GM21717 (cell line): ENCODE measurements around the gene MGAT5.
A peak's percentile ranks its signal among the peaks of the same experiment; 100 is the strongest.

Source experiments
- ATAC-seq: cut with Tn5 transposase; IDR thresholded peaks from one replicate; pipeline ENCODE4 v1.9.1; 2021; ENCODE audit warnings: mild to moderate bottlenecking, moderate library complexity; ENCODE audit not compliant: unreplicated experiment

MGAT5 gene

DNA sequence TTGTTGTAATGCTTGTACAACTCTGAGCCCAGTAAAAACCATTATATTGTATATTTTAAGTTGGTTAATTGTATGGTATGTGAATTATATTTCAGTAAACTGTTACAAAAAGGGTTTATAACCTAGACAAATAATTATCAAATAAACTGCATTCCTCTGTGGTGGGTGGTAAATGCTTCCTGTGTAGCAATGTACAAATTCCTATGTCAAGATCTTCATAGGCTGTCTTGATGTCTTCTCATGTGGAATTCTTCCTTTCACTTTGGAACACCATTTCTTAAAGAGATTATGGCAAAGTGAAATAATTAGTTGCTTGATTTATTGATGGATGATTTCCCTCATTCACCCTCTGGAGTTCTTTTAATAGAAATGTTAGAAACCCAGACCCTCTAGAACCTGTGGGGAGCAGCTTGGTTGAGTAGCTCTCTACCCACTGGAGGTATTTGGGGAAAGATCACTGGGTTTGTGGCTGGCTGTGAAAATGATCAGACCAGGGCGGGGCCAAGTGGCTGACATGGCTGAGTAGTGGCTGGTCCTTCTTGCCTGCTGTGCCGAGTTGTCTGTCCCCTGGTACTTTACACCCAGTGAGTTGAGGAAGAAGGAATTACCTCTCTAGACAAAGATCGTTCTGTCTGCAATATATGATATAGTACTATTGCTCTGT is 22.4 kb upstream of the MGAT5 start:
- no peak for ATAC-seq

DNA sequence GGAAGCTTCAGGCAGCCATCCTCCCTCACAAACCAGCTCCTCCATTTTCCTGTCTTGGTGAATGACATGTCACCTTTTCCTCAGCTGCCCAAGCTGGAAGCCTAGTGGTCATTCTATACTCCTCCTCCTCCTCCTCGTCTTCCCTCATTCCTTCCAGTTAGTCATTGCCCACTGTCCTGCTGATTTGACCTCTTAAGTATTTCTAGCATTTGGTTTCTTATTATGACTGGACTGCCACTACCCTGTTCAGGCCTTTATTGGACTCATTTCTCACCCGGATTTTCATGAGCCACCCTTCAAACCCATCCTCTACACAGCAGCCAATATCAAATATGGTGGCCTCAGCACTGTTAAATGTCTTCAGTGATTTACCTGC is 21.9 kb upstream of the MGAT5 start:
- ATAC-seq = no peak

DNA sequence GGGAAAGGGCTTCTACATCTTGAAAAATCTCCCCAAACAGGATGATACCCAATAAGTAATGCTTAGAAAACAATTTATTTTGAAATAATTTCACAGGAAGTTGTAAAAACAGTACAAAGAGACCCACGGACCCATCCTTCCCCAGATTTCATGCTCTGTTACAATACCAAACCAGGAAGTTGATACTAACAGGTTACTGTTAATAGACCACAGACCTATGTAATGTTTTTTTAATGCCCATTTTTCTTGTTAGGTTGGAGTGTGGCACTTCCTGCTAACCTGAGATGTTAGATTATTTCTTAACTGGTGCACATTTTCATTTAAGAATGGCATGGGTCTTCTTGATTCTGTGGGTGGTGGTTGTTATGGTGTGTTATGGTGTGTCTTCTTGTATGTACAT is 21.4 kb upstream of the MGAT5 start:
- no peak for ATAC-seq

DNA sequence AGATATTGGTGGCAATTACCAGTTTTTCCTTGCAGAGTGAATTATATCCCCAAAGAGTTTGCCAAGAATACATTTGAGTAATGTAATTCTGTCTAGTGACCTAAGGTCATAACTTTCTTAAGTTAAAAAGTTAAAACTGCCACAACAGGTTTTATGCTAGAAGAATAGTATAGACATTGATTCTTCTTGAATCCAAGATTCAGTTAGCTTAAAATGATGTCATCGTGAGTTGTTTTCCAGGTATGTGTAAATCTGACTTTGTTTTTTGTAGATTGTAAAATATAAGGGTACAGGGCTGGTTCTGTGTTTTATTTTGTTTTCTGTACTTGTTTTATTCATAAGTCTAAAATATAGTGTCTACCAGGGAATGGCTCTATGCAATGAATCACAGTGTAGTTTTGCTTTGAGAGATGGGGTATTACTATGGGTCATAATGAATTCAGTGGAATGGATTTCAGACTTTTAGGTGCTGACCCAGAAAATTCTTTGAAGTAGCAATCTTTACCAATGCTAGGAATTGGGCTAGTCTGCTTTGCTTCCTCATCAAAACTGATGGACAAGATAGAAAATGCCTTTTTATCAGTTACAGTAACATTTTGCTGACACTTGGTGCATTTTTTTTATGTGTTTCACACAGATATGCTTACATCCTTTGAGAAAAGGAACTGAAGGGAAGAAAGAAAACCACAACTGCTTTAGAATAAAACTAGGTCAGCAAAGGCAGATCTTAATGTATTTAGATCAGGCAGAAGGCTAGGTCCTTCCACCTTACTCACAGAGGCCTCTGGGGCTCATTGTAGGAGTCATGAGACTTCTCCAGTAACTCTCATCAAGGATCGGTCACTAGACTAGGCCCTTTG is 20.8 kb upstream of the MGAT5 start:
- ATAC-seq = peak; percentile 46

DNA sequence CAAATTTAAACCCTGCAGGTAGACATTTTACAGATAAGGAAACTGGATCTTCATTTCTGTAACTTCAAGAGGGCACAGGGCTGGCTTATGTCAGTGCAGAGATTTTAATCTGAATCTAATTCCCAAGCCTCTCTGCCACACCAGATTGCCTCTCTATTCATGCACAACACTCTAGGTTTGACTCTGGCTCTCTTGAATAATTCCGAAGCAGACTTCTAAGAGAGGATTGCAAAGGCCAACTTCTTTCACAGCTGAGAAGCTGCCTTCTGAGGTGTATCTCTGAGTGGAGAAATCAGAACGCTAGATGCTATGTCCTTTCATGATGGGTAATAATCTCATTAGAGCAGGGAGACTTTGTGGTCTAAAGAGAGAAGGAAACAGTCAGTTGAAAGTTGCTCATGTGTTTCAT is 20.1 kb upstream of the MGAT5 start:
- peak; percentile 54 for ATAC-seq

DNA sequence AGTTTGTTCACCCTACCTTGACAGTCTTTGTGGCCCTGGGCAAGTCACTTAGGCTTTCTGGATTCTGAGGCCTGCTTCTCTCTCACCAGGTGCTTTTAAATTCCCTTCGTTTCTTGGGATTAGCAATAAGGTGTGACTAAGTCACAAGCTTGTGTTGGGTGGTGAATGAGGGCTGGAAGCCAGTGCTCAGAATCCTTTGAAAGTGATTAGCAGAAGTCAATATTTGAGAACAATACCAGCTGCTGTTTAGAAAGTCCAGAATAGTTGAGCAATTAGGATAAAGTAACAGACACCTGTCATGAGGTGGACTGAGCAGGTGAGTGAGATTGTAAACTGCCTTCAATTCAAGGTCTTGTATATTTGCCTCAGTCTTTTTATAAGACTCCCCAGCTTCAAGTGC is 19.3 kb upstream of the MGAT5 start:
- ATAC-seq = no peak

DNA sequence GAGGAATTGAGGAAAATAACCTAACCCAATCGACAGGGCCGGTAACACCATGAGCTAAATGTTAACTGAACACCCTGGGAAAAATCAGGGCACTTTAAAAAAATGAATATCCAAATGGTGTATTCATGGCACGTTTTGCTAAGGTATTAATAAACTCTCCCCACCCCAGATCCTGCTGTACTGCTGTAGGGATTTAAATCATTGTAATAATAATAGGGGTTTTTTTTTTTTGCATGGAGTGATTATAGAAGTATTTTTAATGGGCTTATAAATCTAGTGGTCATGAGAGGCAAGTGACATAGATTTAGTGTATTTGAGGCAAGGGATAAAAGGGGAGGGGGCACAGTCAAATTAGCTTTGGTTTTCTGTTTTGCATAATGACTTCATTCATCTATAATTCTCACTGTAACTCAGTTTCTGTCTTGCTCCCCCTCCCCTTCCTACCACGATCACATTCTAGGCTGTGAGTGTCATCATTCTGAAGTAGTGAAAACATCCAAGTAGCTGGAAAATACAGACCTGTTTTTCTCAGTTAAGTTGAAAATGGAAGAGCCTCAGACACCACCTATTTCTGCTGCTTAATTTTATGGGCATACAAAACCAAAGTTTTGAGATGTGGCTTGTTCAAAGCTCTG is 18.2 kb upstream of the MGAT5 start:
- ATAC-seq = no peak

DNA sequence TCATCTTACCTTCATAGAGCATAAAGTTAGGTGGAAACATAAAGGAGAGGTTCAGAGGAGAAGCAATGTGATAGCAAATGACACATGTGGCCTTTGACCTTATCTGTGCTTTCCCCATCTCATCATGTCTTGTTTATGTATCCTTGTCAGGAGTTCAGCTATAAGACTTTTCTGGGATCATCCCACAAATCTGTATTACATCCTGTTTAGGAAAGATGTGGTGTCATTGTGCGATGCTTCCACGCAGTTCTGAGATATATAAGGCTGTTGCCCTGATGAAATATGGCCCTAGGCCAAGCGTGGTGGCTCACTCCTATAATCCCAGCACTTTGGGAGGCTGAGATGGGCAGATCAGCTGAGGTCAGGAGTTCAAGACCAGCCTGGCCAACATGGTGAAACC is 15.5 kb upstream of the MGAT5 start:
- no peak for ATAC-seq

DNA sequence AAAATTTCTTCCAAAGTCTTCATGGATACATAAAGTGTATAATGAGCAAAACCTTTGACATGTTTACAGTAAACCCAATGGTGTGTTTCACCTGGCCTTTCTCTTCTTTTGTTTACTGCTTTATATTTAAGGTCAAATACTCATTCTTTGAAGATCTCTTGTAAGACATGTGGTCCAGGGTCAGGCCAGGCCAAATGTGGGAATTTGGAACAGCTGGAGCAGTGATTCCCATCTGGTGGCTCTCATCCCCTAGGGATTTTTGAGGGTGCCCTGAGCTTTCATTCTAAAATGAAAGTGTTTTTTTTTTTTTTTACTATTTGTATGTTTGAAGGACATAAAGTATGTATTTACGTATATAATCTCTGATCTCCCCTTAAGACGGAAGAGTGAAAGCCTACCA is 13.8 kb upstream of the MGAT5 start:
- ATAC-seq = no peak

DNA sequence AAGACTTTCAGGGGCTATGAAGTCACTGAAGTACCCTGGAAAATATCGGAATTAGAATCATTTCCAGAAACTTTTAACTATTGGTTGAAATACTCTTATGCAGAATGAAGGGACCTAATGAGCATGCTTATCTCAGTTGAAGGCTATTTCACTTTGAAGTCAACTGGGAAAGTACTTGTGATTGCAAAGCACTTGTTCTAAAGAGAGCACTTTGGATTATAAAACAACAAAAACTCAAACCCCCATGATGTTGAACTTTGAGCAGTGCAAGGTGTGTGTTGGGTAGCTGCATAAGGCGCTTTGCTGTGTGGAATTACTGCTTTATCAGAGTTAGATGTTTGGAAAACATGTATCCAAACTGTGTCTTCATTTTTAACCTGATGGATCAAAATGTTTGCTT is 12.0 kb upstream of the MGAT5 start:
- no peak for ATAC-seq

DNA sequence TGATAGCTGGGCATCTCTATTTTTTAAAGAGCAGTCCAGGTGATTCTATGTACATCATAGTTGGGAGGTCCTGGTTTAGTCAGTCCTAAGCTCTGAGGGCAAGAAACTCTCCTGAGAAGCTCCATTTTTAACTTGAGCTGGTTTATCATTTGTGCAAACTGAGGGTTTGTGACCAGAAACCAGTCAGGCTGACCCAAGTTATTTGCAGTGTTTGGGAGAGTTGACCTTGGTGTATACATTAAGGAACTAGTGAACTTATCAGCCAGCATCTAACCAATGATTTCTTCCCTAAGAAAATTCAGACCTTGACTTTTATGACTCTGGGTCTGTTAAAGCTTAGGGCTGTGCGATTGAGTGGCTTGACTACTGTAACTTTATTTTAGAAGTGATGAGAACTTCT is 10.6 kb upstream of the MGAT5 start:
- no peak for ATAC-seq

DNA sequence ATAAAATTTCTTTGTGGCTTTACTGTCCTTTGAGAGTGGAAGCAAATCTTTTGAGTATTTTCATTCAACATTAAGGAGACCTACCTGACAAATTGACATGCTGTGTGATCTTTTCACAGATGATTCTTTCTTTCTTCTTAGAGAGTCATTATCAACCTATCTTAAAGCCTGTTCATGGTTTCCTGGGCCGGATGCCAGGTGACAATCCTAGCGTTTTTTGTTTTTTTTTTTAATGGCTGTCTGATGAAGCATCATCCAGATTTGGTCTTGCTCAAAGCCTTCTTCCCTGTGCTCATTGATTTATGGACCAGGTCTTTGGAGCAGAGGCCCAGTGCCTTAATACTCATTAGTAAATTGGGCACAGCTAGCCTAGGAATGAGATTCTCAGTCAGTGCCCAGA is 9.8 kb upstream of the MGAT5 start:
- ATAC-seq = no peak

DNA sequence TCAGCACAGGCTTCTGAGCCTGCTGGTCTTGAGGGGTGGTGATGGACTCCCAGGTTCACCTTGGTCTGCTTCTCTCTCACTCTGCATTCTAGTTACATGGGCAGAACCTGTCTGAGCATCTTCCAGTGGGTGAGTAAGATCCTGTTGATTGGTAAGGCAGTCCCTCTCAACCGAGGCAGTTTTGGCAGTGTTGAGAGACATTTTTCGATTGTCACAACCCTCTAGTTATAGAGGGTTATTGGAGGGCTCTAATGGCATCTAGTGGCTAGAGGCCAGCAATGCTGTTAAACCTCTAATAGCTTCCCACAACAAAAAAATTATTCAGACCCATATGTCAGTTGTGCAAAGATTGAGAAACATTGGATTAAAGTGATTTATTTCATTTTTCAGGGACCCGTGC is 9.3 kb upstream of the MGAT5 start:
- no peak for ATAC-seq

DNA sequence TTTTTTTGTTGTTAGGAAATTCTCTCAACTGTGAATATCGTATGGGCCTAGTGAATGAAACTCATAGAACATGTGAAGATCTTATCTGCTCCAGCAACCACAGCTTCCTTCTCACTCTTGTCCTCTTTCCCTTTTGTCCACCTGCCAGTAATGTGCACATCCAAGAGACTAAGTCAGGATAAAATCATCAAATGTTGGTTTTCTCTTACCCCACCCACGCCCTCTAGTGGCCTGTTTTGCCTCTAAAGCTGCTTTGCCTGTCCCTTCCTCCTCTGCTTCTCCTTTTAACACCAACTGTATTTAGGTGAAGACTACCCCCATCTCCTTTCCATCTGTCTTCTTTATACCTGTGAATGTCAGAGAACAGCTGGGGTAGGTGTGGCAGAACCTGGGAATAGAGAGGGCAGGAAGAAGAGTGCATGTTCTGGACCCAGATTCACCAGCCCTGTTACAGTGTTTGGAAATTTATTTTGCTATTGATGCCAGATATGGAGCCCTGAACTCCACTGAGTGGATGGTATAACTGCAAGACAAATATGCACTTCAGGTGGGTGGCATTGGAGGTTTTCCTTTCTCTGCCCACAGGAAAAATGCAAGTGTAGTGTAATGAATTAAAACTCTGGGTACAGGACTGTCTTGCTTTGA is 8.4 kb upstream of the MGAT5 start:
- no peak for ATAC-seq

DNA sequence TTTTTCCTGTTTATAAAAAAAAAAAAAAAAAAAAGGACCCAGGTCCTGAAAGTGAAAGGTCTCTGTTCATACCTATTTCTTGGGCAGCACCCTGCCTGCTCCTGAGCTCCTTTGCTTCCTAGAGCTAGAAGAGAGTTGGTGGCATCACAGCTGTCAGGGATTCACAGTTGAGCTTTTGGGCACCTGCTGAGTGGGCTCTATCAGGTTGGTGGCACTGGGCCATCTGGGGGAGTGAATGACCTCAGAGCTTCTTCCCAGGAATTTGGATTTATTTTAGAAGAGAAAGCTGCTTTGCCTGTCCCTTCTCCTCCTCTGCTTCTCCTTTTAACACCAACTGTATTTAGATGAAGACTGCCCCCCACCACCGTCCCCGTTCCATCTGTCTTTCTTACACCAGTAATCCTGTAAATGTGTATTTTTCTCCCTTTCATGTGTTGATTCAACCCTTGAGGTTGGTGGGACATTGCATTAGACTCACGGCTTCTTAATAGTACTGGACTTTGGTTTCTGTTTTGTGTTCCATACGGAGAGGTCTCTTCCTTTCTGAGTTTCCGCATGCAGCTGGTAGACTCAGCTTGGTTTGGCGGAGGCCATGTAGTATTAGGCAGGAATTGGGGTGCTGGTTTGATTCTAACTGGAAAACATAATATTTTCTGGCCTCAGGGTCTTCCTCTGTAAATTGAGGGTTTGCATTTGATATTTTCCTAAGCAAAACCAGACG is 7.6 kb upstream of the MGAT5 start:
- ATAC-seq = no peak

DNA sequence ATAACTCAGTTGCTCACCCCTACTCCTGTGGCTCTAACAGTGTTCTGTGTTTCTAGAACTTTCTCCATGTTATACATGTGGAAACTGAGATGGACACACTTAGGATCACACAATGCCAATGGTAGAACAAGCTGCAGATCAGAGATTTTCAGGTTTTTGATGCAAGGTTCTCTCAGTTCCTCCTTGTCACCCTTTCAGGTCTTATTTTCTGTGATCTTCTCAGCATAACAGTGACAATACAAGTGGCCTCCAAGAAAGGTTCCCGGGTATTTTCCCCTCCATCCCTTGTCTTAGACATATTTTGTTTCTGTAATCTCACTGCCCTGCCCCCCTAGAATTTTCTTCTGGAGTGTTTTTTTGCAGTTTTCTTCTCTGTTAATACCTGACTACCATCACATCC is 6.2 kb upstream of the MGAT5 start:
- peak; percentile 41 for ATAC-seq

DNA sequence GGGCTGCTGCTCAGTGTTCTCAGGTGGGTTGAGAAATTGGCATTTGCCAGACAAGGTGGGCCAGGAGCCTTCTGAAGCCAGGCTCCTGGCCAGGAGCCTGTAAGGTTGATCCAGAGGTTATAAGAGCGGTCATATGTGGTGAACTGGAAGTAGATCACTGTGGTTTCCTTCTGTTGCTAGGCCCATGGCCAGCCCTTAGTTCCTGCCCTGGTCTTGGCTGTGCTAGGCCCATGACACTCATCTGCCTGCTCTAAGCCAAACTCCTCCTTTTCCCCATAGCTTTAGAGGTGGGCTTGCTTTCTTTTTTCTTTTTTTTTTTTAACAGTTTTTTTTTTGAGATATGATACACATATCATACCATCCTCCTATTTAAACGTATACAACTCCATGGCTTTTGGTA is 5.0 kb upstream of the MGAT5 start:
- ATAC-seq = no peak

DNA sequence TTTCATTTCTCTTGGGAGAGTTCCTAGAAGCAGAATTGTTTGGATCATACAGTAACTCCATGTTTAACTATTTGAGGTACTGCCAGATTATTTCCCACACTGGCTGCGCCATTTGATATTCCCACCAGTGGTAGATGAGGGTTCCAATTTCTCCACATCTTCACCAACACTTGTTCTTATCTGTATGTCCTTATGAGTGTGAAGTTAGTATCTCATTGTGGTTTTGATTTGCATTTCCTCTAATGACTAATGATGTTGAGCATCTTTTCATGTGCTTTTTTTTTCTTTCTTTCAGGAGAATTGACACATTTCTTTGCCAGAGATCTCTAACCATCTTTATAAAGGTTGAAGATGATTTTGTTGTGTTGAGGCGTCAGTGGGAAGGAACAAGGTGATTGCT is 4.1 kb upstream of the MGAT5 start:
- no peak for ATAC-seq

DNA sequence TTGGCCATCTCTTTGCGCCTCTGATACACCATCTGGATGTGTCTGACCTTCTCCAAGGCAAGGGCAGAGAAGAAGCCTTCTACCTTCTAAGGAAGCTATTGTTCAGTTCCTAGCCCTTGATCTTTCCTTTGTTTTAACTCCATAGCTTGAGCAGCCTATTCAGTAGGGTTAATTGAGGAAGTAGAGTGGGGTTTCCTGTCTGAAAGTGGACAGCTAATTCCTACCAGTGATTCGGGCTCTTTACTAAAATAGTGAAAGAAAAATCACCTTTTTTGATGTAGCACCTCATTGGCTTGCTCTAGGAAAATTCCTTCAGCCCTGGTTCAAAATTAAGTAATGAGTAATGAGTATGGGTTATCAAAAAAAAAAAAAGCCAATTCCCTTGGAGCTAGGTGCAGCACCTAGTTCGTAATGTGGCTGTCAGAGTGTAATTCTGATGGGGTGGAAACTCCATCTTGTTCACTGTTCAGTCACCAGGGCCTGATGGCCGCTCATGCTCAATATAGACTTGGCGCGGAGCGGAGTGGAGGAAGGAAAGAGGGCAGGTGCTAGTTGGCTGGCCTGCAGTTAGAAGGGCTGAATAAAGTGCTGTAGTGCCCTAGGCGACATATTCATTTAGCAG is 2.9 kb upstream of the MGAT5 start:
- no peak for ATAC-seq

DNA sequence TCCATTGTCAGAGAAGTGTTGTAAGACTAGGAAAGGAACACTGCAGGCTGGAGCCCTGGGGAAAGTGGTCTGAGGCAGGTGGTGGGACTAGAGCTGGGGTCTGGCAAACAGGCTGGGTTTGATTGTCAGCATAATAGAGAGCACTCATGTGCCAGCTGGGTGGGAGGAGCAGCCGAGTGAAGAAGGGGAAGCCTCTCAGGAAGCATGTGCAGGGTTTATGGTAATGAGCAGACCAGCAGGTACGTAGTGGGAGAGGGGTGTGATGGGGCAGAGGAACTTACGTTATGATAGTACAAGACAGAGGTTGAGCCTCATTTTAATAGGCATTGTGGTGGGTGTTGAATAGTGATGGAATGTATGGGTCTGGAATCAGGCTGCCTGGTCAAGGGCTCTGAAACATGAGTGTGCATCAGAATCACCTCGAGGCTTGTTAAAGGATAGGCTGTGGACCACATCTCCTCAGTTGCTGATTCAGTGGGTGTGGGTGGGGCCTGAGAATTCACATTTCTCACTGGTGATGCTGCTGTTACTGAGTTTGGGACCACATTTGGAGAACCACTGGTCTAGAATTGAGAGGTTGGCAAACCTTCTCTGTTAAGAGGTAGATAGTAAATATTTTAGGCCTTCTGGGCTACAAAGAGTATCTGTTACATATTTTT is 1.7 kb upstream of the MGAT5 start:
- ATAC-seq = no peak
